Renal cortex interstitium (tissue), 11 donors: ENCODE results near the gene FMO5. TPM values are rescaled to one million over a fixed set of nuclear protein-coding genes. Genes with fewer than 3 reads are reported as not detected.
"Not testable (repeated sequence)": the region's sequence is repeated elsewhere in the genome, so short reads cannot be mapped to it uniquely, and the experiment has no call there.

Source experiments
- DNase-seq, 11 donors: peaks; one replicate each; pipeline ENCODE4 v3.0.0-alpha.2; 2013; ENCODE audit warnings: low read depth in 9 of 11, low spot score in 4 of 11; ENCODE audit errors: extremely low read depth in 1 of 11
- polyA plus RNA-seq, 3 donors: library from polyadenylated mRNA; unstranded; fragments of 120-200 nt; gene quantifications; one replicate each; pipeline ENCODE4 v1.2.1, GENCODE V29; 2013; ENCODE audit not compliant: insufficient read length in 3 of 3

The FMO5 gene
- polyA plus RNA-seq, 3 donors: 6.5 to 9.3 (median 8.2) TPM

DNA sequence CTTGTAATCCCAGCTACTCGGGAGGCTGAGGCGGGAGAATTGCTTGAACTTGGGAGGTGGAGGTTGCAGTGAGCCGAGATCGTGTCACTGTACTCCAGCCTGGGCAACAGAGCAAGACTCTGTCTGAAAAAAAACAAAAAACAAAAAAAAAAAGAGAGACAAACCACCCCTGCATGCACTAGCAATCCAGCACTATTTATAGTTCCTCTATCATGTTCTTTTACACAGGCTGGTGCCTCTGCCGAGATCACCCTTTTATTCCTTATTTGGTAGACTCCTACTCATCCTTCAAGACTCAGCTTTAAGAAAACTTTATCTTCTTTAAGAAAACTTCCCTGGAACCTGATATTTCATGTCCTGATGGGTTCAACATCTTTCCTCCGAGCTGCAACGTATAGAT, 10.8 kb downstream of the FMO5 start:
- DNase-seq: no peak

DNA sequence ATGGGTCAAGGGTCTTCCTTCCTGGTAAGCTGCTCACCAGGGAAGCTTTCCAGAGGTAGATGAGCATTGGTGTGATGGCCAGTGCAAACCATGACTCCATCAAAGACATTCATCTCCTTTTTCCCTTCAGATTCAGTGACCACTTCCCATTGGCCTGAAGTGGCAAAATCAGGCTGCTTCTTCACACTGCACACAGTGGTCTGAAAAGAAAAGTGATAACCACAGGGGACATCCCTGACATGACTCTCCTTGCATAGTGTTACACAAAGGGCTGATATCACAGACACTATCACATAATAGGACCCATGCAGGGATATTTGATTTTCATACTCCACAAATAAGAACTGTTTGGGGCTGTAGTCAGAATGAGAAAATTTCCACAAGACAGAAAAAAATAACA, 11.9 kb downstream of the FMO5 start:
- DNase-seq: no peak

GRCh38 chr1:147211577-147211976, 13.6 kb downstream of the FMO5 start:
- no peak for DNase-seq

GRCh38 chr1:147210987-147211386, 14.2 kb downstream of the FMO5 start:
- no peak for DNase-seq

GRCh38 chr1:147209825-147210821, 15.0 kb downstream of the FMO5 start:
- no peak for DNase-seq

DNA sequence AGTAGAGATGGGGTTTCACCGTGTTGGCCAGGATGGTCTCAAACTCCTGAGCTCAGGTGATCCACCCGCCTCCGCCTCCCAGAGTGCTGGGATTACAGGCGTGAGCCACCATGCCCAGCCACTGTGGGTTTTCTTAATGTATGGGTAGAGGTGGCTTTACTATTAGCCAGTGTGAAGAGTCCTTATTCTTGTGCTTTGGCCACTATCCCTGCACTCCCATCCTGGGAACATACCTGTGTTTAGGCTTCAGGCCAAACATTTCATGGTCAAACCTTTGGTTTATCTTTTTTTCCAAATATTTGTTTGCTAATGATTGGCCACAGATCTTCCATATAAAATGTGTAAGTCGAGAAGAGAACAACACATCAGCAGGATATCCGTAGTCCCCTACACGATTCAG, 16.5 kb downstream of the FMO5 start:
- no peak for DNase-seq

GRCh38 chr1:147207192-147207591, 17.9 kb downstream of the FMO5 start:
- no peak for DNase-seq

DNA sequence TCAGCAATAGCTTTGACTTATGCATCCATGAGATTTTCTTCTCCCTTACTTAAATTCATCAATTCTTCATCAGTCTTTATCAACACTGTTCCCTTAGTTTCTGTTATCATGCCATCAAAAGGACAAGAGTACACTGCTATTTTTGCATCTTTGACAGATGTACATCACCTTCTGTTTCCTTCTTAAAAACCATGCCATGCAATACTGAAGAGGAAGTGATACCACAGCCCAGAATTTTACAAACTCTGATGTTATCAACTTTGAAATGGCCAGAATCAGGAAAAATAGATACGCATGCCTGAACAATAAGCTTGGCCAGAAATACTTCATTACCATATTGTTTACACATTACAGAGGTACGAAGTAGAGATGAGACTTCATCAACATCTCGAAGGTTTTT, 21.1 kb downstream of the FMO5 start:
- DNase-seq: no peak

- no peak for DNase-seq
These were observed 22.6 kb downstream of the FMO5 start for GRCh38 chr1:147202576-147202975.

- no peak for DNase-seq
These were observed 23.4 kb downstream of the FMO5 start for GRCh38 chr1:147201786-147202185.

DNA sequence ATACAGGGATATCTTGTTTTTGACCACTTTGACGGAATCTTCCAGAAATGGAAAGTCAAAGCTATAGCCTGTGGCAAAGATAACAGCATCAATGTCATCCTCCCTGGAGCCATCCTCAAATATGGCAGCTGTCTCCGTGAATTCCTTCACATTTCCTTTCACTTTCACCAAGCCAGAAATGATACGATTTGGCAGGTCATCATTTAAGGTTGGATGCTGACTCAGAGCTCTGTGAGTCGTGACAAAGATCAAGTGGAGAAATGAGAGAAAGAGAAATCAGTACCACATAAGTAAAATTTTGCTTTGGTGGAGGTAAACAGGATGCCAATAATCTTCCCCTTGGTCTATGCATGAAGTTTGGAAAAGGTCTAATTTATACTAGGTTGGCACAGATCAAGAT, 23.9 kb downstream of the FMO5 start:
- DNase-seq: no peak

DNA sequence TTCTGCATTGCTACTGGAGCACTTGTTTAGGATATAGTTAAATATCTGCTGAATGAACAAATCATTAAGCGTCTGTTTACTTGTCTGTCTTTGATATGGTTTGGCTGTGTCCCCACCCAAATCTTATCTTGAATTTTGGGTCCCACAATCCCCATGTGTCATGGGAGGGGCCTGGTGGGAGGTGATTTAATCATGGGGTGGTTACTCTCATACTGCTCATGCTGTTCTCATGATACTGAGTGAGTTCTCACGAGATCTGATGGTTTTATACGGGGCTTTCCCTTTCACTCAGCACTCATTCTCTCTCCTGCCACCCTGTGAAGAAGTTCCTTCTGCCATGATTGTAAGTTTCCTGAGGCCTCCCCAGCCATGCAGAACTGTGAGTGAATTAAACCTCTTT, 27.8 kb downstream of the FMO5 start:
- DNase-seq: not testable (repeated sequence)

GRCh38 chr1:147189514-147189913, 35.6 kb downstream of the FMO5 start:
- DNase-seq: no peak

DNA sequence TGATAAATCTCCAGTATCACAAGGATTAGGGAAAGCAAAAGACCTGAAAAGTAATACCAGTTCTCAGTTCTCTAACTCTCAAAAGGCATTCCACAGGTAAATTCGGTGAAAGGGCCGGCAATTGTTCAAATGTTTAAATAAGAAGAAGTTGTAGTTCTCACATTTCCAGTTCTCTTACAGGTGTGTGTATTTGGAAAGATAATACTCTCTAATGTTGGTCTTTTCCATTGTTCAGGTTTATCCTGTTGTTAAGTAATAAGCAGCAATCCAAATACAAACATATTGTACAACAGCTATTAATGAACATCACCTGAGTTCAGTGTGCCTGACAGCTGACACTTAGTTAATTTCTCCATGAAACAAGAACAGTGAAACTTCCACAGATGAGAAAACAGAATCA, 39.7 kb downstream of the FMO5 start:
- no peak for DNase-seq

DNA sequence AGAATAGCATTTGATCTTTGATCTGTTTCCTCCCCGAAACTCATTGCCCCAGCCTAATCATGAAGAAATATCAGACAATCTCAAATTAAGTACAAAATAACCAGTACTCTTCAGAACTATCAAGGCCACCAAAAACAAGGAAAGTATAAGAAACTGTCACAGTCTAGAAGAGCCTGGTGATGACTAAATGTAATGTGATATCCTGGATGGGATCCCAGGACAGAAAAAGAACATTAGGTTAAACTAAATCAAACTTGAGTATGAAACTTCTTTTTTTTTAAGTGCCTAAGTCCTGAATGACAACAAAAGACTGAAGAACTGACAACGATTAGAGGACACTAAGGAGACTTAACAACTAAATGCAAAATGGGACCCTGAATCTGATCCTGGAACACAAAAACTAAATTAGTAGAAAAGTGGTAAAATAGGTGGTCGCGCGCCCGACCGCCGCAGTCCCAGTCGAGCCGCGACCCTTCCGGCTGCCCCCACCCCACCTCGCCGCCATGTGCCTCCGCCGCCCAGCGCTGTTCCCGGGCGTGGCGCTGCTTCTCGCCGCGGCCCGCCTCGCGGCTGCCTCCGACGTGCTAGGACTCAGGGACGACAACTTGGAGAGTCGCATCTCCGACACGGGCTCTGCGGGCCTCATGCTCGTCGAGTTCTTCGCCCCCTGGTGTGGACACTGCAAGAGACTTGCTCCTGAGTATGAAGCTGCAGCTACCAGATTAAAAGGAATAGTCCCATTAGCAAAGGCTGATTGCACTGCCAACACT, 47.3 kb downstream of the FMO5 start:
- DNase-seq: no peak

DNA sequence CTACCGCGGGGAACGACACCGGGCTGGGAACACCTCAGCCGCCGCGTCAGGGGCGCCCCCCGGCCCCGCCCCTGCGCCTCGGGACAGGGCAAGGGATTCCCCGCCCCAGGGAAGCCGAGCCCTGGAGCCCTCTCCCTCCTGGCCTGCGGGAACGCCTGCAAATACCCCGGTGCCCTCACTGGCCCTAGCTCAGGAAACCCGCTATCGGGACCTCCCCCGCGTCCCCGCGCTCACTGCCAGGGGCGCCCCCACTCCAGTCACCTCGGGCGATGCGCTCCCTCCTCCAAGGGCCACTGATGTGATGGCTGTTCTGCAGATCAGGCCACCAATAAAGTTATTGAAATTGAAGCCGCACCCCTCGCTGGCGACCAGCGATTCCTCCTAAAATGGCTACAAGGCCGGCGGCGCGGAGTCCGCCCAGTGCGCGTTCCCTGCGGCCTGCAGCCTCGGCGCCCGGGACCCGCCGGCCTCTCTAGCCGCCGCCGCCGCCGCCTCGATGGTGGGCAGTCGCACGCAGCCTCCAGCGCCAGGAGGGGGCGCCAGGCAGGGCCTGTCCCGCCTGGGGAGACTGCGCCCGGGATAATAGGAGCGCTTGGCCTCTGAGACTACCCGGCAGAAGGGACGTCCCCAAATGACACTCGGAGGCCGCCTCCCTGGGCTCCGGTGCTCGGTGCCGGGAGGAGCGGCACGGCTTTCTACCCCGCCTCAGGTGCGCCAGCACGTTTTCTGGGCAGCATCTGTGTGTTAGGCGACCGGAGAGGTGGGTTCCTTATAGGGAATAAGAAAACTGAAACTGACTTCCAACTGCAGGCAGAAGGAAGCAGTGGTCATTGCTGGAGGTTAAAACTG, 52.7 kb downstream of the FMO5 start, which contains the start of gene PRKAB2:
TSS of gene PRKAB2 (minus strand) at position 303 of the 849 bp plus-strand sequence. CDS start 326 bp downstream, outside the sequence.
- peak; percentile 84 to 96 (median 94) for DNase-seq

GRCh38 chr1:147171399-147172167, 53.6 kb downstream of the FMO5 start:
- DNase-seq: peak in 1 of 11 donors; percentile 25
